ENCODE measurements around the gene PARP16.

The PARP16 gene

DNA sequence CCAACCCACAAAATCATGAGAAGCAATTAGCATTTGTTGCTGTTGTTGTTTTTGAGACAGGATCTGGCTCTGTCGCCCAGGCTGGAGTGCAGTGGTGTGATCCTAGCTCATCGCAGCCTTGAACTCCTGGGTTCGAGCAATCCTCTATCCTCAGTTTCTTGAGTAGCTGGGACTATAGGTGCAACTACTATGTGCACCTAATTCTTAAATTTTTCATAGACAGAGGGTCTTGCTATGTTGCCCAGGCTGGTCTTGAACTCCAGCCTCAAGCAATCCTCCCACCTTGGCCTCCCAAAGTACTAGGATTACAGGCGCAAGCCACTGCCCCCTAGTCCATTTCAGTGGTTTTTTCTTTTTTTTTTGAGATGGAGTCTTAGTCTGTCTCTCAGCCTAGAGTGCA is 18.3 kb downstream of the PARP16 start:
- no peak for DNase-seq
- TF ChIP-seq, protein P1, sequence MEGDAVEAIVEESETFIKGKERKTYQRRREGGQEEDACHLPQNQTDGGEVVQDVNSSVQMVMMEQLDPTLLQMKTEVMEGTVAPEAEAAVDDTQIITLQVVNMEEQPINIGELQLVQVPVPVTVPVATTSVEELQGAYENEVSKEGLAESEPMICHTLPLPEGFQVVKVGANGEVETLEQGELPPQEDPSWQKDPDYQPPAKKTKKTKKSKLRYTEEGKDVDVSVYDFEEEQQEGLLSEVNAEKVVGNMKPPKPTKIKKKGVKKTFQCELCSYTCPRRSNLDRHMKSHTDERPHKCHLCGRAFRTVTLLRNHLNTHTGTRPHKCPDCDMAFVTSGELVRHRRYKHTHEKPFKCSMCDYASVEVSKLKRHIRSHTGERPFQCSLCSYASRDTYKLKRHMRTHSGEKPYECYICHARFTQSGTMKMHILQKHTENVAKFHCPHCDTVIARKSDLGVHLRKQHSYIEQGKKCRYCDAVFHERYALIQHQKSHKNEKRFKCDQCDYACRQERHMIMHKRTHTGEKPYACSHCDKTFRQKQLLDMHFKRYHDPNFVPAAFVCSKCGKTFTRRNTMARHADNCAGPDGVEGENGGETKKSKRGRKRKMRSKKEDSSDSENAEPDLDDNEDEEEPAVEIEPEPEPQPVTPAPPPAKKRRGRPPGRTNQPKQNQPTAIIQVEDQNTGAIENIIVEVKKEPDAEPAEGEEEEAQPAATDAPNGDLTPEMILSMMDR (IDR thresholded peaks at IDR 0.05; ENCODE audit: low read depth, low read length), result no peak
- H3K27me3 ChIP-seq (ENCODE audit: insufficient read depth, low read depth, severe bottlenecking), result no peaks in the 10 kb centered on the region
- no peak overlapping the region for H3K4me3 ChIP-seq (ENCODE audit: low read depth, low read length)
- no peaks in the 10 kb centered on the region for H3K9me3 ChIP-seq (ENCODE audit: severe bottlenecking)
- H3K27ac ChIP-seq, result no peak overlapping the region
- H3K36me3 ChIP-seq, result peaks cover 42% of the 10 kb centered on the region

DNA sequence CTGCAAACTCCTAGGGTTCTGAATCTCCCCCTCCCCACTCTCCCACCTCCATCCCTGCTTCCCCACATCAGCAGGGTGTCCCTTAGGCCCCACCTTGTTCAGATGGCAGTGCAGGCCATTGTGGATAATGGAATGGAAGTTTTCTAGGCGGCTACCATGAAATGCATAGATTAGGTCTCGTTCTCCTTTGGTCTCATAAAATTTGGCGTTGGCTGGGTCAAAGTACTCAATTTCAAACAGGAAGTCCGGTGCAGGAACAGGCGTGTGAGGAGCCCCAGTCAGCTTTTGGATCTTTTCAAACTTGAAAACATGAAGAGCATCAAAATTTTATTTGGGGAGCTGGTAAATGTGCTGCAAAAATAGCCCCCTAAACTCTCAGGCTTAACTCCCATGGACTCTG is 20.2 kb downstream of the PARP16 start:
- Histone ChIP-seq H3K4me3 (ENCODE audit: low read depth, low read length) (no peak overlapping the region), H3K27ac (no peak overlapping the region), H3K27me3 (ENCODE audit: insufficient read depth, low read depth, severe bottlenecking) (no peaks in the 10 kb centered on the region), H3K9me3 (ENCODE audit: severe bottlenecking) (no peaks in the 10 kb centered on the region), H3K36me3 (peaks cover 49% of the 10 kb centered on the region)
- TF ChIP-seq, protein P1 (IDR thresholded peaks at IDR 0.05; ENCODE audit: low read depth, low read length), result no peak
- no peak for DNase-seq

DNA sequence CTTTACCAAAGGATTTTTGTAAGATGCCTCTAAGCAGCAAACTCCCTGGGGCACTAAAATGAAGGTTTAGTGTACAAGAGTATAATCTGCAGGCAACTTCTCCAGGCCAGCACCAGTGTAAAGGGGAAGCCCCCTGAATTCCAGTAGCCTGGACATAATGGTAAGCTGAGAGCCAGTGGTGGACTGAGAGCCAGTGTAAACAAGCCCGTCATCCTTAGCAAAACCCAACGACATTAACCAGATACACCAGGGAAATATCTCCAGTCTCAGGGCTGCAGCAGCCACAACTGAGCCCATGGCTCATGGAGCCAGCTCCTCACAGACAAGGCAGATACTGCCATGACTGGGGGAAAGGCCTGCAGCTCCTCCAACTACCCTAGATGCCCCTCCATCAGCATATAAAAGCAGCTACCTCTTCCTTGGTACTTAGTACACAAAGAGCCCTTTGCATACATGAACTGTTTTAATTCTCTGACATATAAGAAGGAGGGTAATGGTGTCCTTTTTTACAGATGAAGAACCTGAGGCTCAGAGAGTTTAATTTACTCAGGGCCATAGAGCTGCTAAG is 21.7 kb downstream of the PARP16 start:
- Histone ChIP-seq H3K27ac (no peak overlapping the region; the same call in 1 of the 2 replicates), H3K4me3 (ENCODE audit: low read depth, low read length) (no peak overlapping the region), H3K36me3 (peaks cover 50% of the 10 kb centered on the region), H3K27me3 (ENCODE audit: insufficient read depth, low read depth, severe bottlenecking) (no peaks in the 10 kb centered on the region), H3K9me3 (ENCODE audit: severe bottlenecking) (no peaks in the 10 kb centered on the region)
- TF ChIP-seq, protein P1 (IDR thresholded peaks at IDR 0.05; ENCODE audit: low read depth, low read length), result no peak
- DNase-seq, result no peak

DNA sequence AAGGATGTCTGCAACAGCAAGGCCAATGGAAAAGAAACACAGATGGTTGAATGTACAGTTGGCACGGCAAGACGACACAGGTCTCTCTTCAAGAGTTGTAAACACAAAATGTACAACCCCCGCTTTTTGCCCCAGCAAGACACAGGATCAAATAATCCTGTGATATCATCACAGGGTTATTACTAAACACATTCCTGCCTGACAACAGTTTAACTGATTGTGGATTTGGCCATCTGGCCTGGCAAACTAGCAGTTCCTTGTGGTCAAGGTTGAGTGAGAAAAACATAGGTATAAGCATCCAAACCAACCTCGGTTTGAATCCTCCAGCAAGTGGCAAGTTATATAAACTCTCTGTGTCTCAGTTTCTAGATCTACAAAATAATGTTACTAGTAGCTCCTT is 23.4 kb downstream of the PARP16 start:
- DNase-seq, result peak; percentile 47
- H3K36me3 ChIP-seq, result peaks cover 53% of the 10 kb centered on the region
- H3K9me3 ChIP-seq (ENCODE audit: severe bottlenecking), result no peaks in the 10 kb centered on the region
- H3K27ac ChIP-seq, result peak overlapping the region; percentile 35
- no peak overlapping the region for H3K4me3 ChIP-seq (ENCODE audit: low read depth, low read length)
- H3K27me3 ChIP-seq (ENCODE audit: insufficient read depth, low read depth, severe bottlenecking), result no peaks in the 10 kb centered on the region
- TF ChIP-seq, protein P1 (IDR thresholded peaks at IDR 0.05; ENCODE audit: low read depth, low read length), result no peak

DNA sequence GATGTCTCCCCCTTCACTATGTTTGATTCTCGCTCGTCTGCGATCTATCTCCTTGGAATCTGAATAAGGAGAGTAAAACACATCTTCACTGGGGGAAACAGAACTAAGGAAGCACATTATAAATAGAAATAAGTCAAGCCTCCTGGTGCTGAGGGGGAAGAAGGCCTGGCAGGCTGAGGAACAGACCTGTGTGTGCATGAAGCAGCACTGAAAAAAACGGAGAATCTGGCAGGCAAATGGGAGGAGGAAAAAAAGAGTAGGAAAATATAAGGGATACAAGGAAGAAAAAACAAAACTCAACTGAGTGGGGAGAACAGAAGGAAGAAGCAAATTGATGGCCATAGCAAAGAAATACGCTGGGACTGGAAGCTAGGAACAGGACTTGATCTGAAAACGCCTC is 25.7 kb downstream of the PARP16 start:
- H3K27me3 ChIP-seq (ENCODE audit: insufficient read depth, low read depth, severe bottlenecking), result no peaks in the 10 kb centered on the region
- H3K9me3 ChIP-seq (ENCODE audit: severe bottlenecking), result no peaks in the 10 kb centered on the region
- no peak overlapping the region for H3K4me3 ChIP-seq (ENCODE audit: low read depth, low read length)
- H3K36me3 ChIP-seq, result peaks cover 56% of the 10 kb centered on the region
- TF ChIP-seq, protein P1 (IDR thresholded peaks at IDR 0.05; ENCODE audit: low read depth, low read length), result no peak
- no peak for DNase-seq
- no peak overlapping the region for H3K27ac ChIP-seq

DNA sequence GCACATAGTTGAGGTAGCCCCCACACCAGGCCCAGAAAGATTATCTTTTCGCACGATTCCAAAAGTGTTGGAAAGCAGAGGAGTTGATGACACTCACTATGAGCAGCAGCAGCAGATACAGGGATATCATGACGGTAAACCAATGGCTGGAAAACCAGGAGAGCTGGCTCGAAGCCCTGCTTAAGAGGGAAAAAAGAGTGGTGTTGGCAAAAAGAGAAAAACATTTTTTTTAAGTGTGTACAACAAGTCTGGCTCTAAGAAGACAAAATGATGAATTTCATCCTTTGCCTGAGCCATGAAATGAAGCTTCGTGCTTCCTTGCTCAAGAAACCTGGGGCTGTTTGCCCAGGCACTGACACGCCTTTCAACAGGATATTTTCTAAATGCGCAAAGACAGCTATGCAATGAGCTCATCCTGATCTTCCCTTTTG is 27.3 kb downstream of the PARP16 start:
- no peak for DNase-seq
- H3K36me3 ChIP-seq, result peaks cover 50% of the 10 kb centered on the region

More for the DNA sequence above, 27.3 kb downstream of the PARP16 start:
- no peak overlapping the region for H3K27ac ChIP-seq
- H3K9me3 ChIP-seq (ENCODE audit: severe bottlenecking), result no peaks in the 10 kb centered on the region
- TF ChIP-seq, protein P1 (IDR thresholded peaks at IDR 0.05; ENCODE audit: low read depth, low read length), result no peak
- no peaks in the 10 kb centered on the region for H3K27me3 ChIP-seq (ENCODE audit: insufficient read depth, low read depth, severe bottlenecking)
- no peak overlapping the region for H3K4me3 ChIP-seq (ENCODE audit: low read depth, low read length)
